OCI-LY3 (cell line): Measurements from ENCODE around the gene KCTD8.

ENCODE experiments used
- EZH2phosphoT487 ChIP-seq: fragments of 200-600 bp; shearing (Covaris generic); IDR thresholded peaks from 2 replicates; pipeline ENCODE4 v1.6.1; 2018; ENCODE audit warnings: antibody characterized with exemption, mixed run types, low read depth
- TF ChIP-seq, protein P1 (sequence below): fragments of 200-600, 300-600 bp; sonication (generic); IDR thresholded peaks from 2 replicates; pipeline ENCODE4 v1.5.1; 2014; ENCODE audit warnings: antibody characterized with exemption, low read length, low read depth

- TF ChIP-seq, protein P1, sequence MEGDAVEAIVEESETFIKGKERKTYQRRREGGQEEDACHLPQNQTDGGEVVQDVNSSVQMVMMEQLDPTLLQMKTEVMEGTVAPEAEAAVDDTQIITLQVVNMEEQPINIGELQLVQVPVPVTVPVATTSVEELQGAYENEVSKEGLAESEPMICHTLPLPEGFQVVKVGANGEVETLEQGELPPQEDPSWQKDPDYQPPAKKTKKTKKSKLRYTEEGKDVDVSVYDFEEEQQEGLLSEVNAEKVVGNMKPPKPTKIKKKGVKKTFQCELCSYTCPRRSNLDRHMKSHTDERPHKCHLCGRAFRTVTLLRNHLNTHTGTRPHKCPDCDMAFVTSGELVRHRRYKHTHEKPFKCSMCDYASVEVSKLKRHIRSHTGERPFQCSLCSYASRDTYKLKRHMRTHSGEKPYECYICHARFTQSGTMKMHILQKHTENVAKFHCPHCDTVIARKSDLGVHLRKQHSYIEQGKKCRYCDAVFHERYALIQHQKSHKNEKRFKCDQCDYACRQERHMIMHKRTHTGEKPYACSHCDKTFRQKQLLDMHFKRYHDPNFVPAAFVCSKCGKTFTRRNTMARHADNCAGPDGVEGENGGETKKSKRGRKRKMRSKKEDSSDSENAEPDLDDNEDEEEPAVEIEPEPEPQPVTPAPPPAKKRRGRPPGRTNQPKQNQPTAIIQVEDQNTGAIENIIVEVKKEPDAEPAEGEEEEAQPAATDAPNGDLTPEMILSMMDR: no peak
- no peak for TF ChIP-seq EZH2phosphoT487
Observed at GRCh38 chr4:44160776-44161367, 287.7 kb downstream of the KCTD8 start.
